ELR (cell line): ENCODE results near the gene CMTR1.
"Not testable (repeated sequence)": the region's sequence is repeated elsewhere in the genome, so short reads cannot be mapped to it uniquely, and the experiment has no call there.

Source experiments
- DNase-seq: peaks from one replicate; pipeline ENCODE4 v3.0.0-alpha.2; 2015; ENCODE audit warnings: low read depth

Gene CMTR1

GRCh38 chr6:37492991-37493660 is 60.1 kb downstream of the CMTR1 start:
- DNase-seq = no peak

GRCh38 chr6:37493661-37493995 is 60.6 kb downstream of the CMTR1 start:
- no peak for DNase-seq

GRCh38 chr6:37495244-37495934 is 62.4 kb downstream of the CMTR1 start:
- no peak for DNase-seq

GRCh38 chr6:37496951-37497885 is 64.2 kb downstream of the CMTR1 start:
- no peak for DNase-seq

GRCh38 chr6:37499433-37500293 is 66.6 kb downstream of the CMTR1 start, which contains the start of gene CCDC167:
CCDC167 (minus strand) TSS chr6:37499893; CDS start chr6:37499863, 30 bp downstream.
- peak; percentile 100 for DNase-seq

- DNase-seq = no peak
These were observed 67.2 kb downstream of the CMTR1 start for GRCh38 chr6:37500294-37500608.

- DNase-seq = not testable (repeated sequence)
These were observed 67.9 kb downstream of the CMTR1 start for GRCh38 chr6:37500904-37501303.

GRCh38 chr6:37501632-37502491 is 68.8 kb downstream of the CMTR1 start:
- no peak for DNase-seq

- no peak for DNase-seq
These were observed 69.8 kb downstream of the CMTR1 start for GRCh38 chr6:37502703-37503291.

GRCh38 chr6:37503309-37503965 is 70.4 kb downstream of the CMTR1 start:
- DNase-seq = no peak

- DNase-seq = no peak
These were observed 71.0 kb downstream of the CMTR1 start for GRCh38 chr6:37504024-37504423.

- DNase-seq = no peak
These were observed 73.5 kb downstream of the CMTR1 start for GRCh38 chr6:37506479-37506878.

GRCh38 chr6:37507077-37507476 is 74.1 kb downstream of the CMTR1 start:
- no peak for DNase-seq

GRCh38 chr6:37507690-37508421 is 74.8 kb downstream of the CMTR1 start:
- DNase-seq = no peak

- no peak for DNase-seq
These were observed 78.2 kb downstream of the CMTR1 start for GRCh38 chr6:37511201-37511600.

- DNase-seq = no peak
These were observed 78.9 kb downstream of the CMTR1 start for GRCh38 chr6:37511910-37512399.

GRCh38 chr6:37512400-37513011 is 79.5 kb downstream of the CMTR1 start:
- no peak for DNase-seq

- DNase-seq = no peak
These were observed 80.1 kb downstream of the CMTR1 start for GRCh38 chr6:37513155-37513554.

- DNase-seq = no peak
These were observed 80.6 kb downstream of the CMTR1 start for GRCh38 chr6:37513576-37513975.
